Measurements from ENCODE around the gene MPHOSPH6. TPM values are rescaled to one million over a fixed set of nuclear protein-coding genes. Genes with fewer than 3 reads are reported as not detected.

Gene MPHOSPH6
- total RNA-seq, 1 donor from 2014 or later: 23.7 TPM

- H3K27me3 Mint-ChIP-seq (ENCODE audit: low read depth, unreplicated experiment): peaks cover 5% of the 10 kb centered on the region
- DNase-seq (ENCODE audit: low read depth): peak; percentile 1
- H3K79me2 ChIP-seq (ENCODE audit: insufficient read depth, low read length): no peaks in the 10 kb centered on the region
Observed at GRCh38 chr16:82199209-82199608, 29.2 kb upstream of the MPHOSPH6 start.

GRCh38 chr16:82197540-82198240 is 27.7 kb upstream of the MPHOSPH6 start:
- Mint-ChIP-seq H3K27ac (ENCODE audit: unreplicated experiment) (no peak overlapping the region), H3K27me3 (ENCODE audit: low read depth, unreplicated experiment) (peaks cover 5% of the 10 kb centered on the region), H3K4me1 (ENCODE audit: low read depth, unreplicated experiment) (peaks cover 3% of the 10 kb centered on the region), H3K36me3 (ENCODE audit: low read depth, unreplicated experiment) (no peaks in the 10 kb centered on the region), H3K9me3 (ENCODE audit: unreplicated experiment) (peaks cover 3% of the 10 kb centered on the region), H3K4me3 (ENCODE audit: unreplicated experiment) (no peak overlapping the region)
- Histone ChIP-seq H4K20me1 (ENCODE audit: insufficient read depth, low read length) (no peaks in the 10 kb centered on the region), H2AFZ (ENCODE audit: low read depth, low read length) (no peak overlapping the region), H3K27ac (ENCODE audit: low read depth, low read length) (no peak overlapping the region), H3K79me2 (ENCODE audit: insufficient read depth, low read length) (no peaks in the 10 kb centered on the region), H3K4me2 (ENCODE audit: low read length) (no peak overlapping the region), H3K27me3 (ENCODE audit: insufficient read depth, low read length) (peaks cover 3% of the 10 kb centered on the region), H3K36me3 (ENCODE audit: insufficient read depth, low read length) (no peaks in the 10 kb centered on the region), H3K9me3 (ENCODE audit: insufficient read depth, low read depth, low read length) (no peaks in the 10 kb centered on the region), H3K9ac (ENCODE audit: low read length) (no peak overlapping the region), H3K4me3 (ENCODE audit: insufficient read depth, low read depth, low read length) (no peak overlapping the region), H3K4me1 (ENCODE audit: insufficient read depth, low read length) (peaks cover 4% of the 10 kb centered on the region)
- FAIRE-seq: no peak
- TF ChIP-seq, protein P1, sequence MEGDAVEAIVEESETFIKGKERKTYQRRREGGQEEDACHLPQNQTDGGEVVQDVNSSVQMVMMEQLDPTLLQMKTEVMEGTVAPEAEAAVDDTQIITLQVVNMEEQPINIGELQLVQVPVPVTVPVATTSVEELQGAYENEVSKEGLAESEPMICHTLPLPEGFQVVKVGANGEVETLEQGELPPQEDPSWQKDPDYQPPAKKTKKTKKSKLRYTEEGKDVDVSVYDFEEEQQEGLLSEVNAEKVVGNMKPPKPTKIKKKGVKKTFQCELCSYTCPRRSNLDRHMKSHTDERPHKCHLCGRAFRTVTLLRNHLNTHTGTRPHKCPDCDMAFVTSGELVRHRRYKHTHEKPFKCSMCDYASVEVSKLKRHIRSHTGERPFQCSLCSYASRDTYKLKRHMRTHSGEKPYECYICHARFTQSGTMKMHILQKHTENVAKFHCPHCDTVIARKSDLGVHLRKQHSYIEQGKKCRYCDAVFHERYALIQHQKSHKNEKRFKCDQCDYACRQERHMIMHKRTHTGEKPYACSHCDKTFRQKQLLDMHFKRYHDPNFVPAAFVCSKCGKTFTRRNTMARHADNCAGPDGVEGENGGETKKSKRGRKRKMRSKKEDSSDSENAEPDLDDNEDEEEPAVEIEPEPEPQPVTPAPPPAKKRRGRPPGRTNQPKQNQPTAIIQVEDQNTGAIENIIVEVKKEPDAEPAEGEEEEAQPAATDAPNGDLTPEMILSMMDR (IDR thresholded peaks at IDR 0.05; ENCODE audit: insufficient read depth, low read depth, low read length): no peak
- no peak for TF ChIP-seq EZH2 (IDR thresholded peaks at IDR 0.05; ENCODE audit: insufficient read depth, low read length)
- no peak for DNase-seq (ENCODE audit: low read depth)

More at GRCh38 chr16:82199209-82199608, 29.2 kb upstream of the MPHOSPH6 start:
- Mint-ChIP-seq H3K4me3 (ENCODE audit: unreplicated experiment) (no peak overlapping the region), H3K9me3 (ENCODE audit: unreplicated experiment) (peaks cover 3% of the 10 kb centered on the region), H3K27ac (ENCODE audit: unreplicated experiment) (no peak overlapping the region), H3K36me3 (ENCODE audit: low read depth, unreplicated experiment) (no peaks in the 10 kb centered on the region), H3K4me1 (ENCODE audit: low read depth, unreplicated experiment) (no peaks in the 10 kb centered on the region)
- TF ChIP-seq, protein P1 (IDR thresholded peaks at IDR 0.05; ENCODE audit: insufficient read depth, low read depth, low read length): no peak
- TF ChIP-seq EZH2 (IDR thresholded peaks at IDR 0.05; ENCODE audit: insufficient read depth, low read length): no peak
- FAIRE-seq: no peak
- Histone ChIP-seq H3K27me3 (ENCODE audit: insufficient read depth, low read length) (peaks cover 3% of the 10 kb centered on the region), H3K4me2 (ENCODE audit: low read length) (no peak overlapping the region), H2AFZ (ENCODE audit: low read depth, low read length) (no peak overlapping the region), H3K27ac (ENCODE audit: low read depth, low read length) (no peak overlapping the region), H3K9me3 (ENCODE audit: insufficient read depth, low read depth, low read length) (no peaks in the 10 kb centered on the region), H4K20me1 (ENCODE audit: insufficient read depth, low read length) (no peaks in the 10 kb centered on the region), H3K9ac (ENCODE audit: low read length) (no peak overlapping the region), H3K36me3 (ENCODE audit: insufficient read depth, low read length) (no peaks in the 10 kb centered on the region), H3K4me3 (ENCODE audit: insufficient read depth, low read depth, low read length) (no peak overlapping the region), H3K4me1 (ENCODE audit: insufficient read depth, low read length) (no peaks in the 10 kb centered on the region)

DNA sequence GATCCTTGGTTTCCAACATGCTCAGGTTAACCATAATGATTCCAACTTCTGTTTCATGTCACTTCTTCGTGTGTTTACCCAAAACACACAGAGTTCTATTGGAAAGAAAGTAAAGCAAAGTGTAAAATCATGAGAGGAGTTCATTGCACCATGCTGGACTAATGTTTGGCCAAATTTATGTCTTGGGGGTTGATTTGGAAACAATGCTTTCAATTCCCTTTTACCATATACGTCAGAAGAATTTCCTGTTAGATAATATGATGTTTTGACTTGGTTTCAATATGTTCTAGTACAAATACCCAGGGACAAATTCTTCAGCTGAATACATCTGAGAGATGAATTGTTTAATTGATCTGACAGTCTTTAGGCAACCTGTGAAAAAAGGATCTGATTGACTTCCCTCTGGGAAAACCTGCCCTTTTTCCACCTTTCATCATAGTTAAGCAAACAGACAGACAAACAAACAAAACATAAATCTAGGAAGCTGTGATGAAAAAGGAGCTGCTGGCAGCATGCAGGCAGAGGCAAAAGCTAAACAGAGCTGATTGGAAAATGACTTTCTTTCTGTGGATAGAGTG is 26.0 kb upstream of the MPHOSPH6 start:
- Histone ChIP-seq H3K9me3 (ENCODE audit: insufficient read depth, low read depth, low read length) (no peaks in the 10 kb centered on the region), H4K20me1 (ENCODE audit: insufficient read depth, low read length) (no peaks in the 10 kb centered on the region), H2AFZ (ENCODE audit: low read depth, low read length) (no peak overlapping the region), H3K79me2 (ENCODE audit: insufficient read depth, low read length) (no peaks in the 10 kb centered on the region), H3K27ac (ENCODE audit: low read depth, low read length) (no peak overlapping the region), H3K4me3 (ENCODE audit: insufficient read depth, low read depth, low read length) (no peak overlapping the region), H3K36me3 (ENCODE audit: insufficient read depth, low read length) (no peaks in the 10 kb centered on the region), H3K4me1 (ENCODE audit: insufficient read depth, low read length) (peaks cover 8% of the 10 kb centered on the region), H3K4me2 (ENCODE audit: low read length) (no peak overlapping the region), H3K27me3 (ENCODE audit: insufficient read depth, low read length) (no peaks in the 10 kb centered on the region), H3K9ac (ENCODE audit: low read length) (no peak overlapping the region)
- Mint-ChIP-seq H3K27ac (ENCODE audit: unreplicated experiment) (no peak overlapping the region), H3K9me3 (ENCODE audit: unreplicated experiment) (peaks cover 3% of the 10 kb centered on the region), H3K27me3 (ENCODE audit: low read depth, unreplicated experiment) (peaks cover 5% of the 10 kb centered on the region), H3K36me3 (ENCODE audit: low read depth, unreplicated experiment) (no peaks in the 10 kb centered on the region), H3K4me3 (ENCODE audit: unreplicated experiment) (no peak overlapping the region), H3K4me1 (ENCODE audit: low read depth, unreplicated experiment) (peaks cover 5% of the 10 kb centered on the region)
- TF ChIP-seq, protein P1 (IDR thresholded peaks at IDR 0.05; ENCODE audit: insufficient read depth, low read depth, low read length): no peak
- TF ChIP-seq EZH2 (IDR thresholded peaks at IDR 0.05; ENCODE audit: insufficient read depth, low read length): no peak
- DNase-seq (ENCODE audit: low read depth) (no peak), FAIRE-seq (no peak)

All from astrocyte (in vitro differentiated cells and primary cell).